Sigmoid colon (tissue), 7 donors: ENCODE results near the gene PLG. TPM values are rescaled to one million over a fixed set of nuclear protein-coding genes. Genes with fewer than 3 reads are reported as not detected.
A peak's percentile ranks its signal among the peaks of the same experiment; 100 is the strongest.

Experiments
- DNase-seq: peaks from one replicate; pipeline ENCODE4 v3.0.0-alpha.2; 2019
- H3K27ac ChIP-seq, 4 donors: fragments of 200-600 bp; sonication (generic); one replicate each; pipeline ENCODE4 v1.5.1; 2016 to 2019; ENCODE audit warnings: mild to moderate bottlenecking in 1 of 4
- H3K27me3 ChIP-seq, 3 donors: fragments of 200-600 bp; sonication (generic); one replicate each; pipeline ENCODE4 v1.5.1; 2019; ENCODE audit warnings: mild to moderate bottlenecking in 1 of 3
- H3K36me3 ChIP-seq, 4 donors: fragments of 200-600 bp; sonication (generic); one replicate each; pipeline ENCODE4 v1.5.1; 2016 to 2019
- H3K4me1 ChIP-seq, 4 donors: fragments of 200-600 bp; sonication (generic); one replicate each; pipeline ENCODE4 v1.5.1; 2017 to 2019
- H3K4me3 ChIP-seq, 4 donors: fragments of 200-600 bp; sonication (generic); one replicate each; pipeline ENCODE4 v1.5.1; 2017 to 2019; ENCODE audit warnings: mild to moderate bottlenecking in 2 of 4, moderate library complexity in 1 of 4
- H3K9me3 ChIP-seq, 4 donors: fragments of 200-600 bp in 3 of 4; sonication (generic) in 3 of 4; one replicate each; pipeline versions ENCODE4 v1.5.1 to v1.6.1; 2013 to 2019
- EP300 ChIP-seq, 4 donors: sonication (generic); formaldehyde crosslinking; IDR thresholded peaks; one replicate each; pipeline ENCODE4 v1.6.1; 2017; ENCODE audit warnings: antibody characterized with exemption in 4 of 4
- POLR2A ChIP-seq, 2 donors: fragments of 450-650 bp; IDR thresholded peaks; one replicate each; pipeline ENCODE4 v1.6.1; 2016; ENCODE audit warnings: antibody characterized with exemption in 2 of 2, mild to moderate bottlenecking in 2 of 2, moderate library complexity in 2 of 2
- POLR2AphosphoS5 ChIP-seq, 4 donors: sonication (generic); formaldehyde crosslinking; IDR thresholded peaks; one replicate each; pipeline ENCODE4 v1.6.1; 2017; ENCODE audit warnings: antibody characterized with exemption in 4 of 4
- whole genome bisulfite sequencing, 2 donors: extraction: QIAGEN DNeasy Blood & Tissue Kit; methylation state at CpG; one replicate each; pipeline ENCODE4 v1.1.7; 2013; 5-methylcytosine and 5-hydroxymethylcytosine counted together
- intact Hi-C: fragments of 100-400 bp; cut with DNase I; formaldehyde crosslinking; loops from one replicate; pipeline ENCODE4 v1.15.1; 2023
- polyA plus RNA-seq, 3 donors: library from polyadenylated mRNA; stranded (reverse); fragments of 200-250 nt; gene quantifications; one replicate each; pipeline ENCODE4 v1.2.3, GENCODE V29; 2013
- total RNA-seq, 4 donors: library from RNA; depleted of rRNA; stranded (reverse); fragments of >200 nt; gene quantifications; one replicate each; pipeline ENCODE4 v1.1.0, GENCODE V29; 2016
- TF ChIP-seq, protein P1 (sequence below), 4 experiments: fragments of 450-650 bp in 3 of 4; fragments of 200-600 bp in 1 of 4; IDR thresholded peaks; one replicate each; pipeline ENCODE4 v1.5.1; 2016 to 2019; ENCODE audit warnings: antibody characterized with exemption in 4 of 4, mild to moderate bottlenecking in 3 of 4, moderate library complexity in 2 of 4
- donor health status: healthy with polysubstance abuse.
- donor health status: Bipolar disorder and iron deficiency.
- donor health status: healthy.

Gene PLG
- total and polyA plus RNA-seq, 7 donors, result 0.04 TPM; not detected in 6

DNA sequence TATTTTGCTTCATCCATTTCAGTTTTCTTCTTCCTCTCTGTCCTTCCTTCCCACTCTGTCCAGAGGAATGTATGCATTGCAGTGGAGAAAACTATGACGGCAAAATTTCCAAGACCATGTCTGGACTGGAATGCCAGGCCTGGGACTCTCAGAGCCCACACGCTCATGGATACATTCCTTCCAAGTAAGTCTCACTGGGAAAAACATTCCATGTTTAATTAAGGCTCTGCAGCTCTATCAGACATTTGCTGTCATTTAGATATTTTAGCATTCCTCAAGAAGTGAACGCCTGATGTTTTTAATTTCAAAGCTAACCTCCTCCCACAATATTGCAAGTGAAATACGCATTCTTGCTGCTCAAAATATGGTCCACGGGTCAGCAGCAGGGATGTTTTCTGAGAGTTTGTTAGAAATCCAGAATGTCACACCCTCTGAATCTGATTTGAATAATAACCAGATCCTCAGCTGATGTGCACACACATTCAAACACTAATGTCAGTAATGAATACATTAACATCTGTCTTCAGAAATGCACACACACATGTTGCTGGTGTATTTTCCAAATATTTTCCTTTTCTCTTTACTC lies 12.8 kb downstream of the PLG start:
- peaks cover 0 to 8% (median 0%) of the 10 kb centered on the region in 4 donors for H3K4me1 ChIP-seq
- 85 to 87% methylated on average over 5 of the region's 5 CpGs for WGBS, 2 donors
- intact Hi-C loops, result no loop called here
- DNase-seq, result no peak
- H3K4me3 ChIP-seq, result no peak overlapping the region
- no peak for TF ChIP-seq EP300 (IDR thresholded peaks at IDR 0.05)
- TF ChIP-seq POLR2AphosphoS5 (IDR thresholded peaks at IDR 0.05), result no peak
- TF ChIP-seq, protein P1, sequence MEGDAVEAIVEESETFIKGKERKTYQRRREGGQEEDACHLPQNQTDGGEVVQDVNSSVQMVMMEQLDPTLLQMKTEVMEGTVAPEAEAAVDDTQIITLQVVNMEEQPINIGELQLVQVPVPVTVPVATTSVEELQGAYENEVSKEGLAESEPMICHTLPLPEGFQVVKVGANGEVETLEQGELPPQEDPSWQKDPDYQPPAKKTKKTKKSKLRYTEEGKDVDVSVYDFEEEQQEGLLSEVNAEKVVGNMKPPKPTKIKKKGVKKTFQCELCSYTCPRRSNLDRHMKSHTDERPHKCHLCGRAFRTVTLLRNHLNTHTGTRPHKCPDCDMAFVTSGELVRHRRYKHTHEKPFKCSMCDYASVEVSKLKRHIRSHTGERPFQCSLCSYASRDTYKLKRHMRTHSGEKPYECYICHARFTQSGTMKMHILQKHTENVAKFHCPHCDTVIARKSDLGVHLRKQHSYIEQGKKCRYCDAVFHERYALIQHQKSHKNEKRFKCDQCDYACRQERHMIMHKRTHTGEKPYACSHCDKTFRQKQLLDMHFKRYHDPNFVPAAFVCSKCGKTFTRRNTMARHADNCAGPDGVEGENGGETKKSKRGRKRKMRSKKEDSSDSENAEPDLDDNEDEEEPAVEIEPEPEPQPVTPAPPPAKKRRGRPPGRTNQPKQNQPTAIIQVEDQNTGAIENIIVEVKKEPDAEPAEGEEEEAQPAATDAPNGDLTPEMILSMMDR (IDR thresholded peaks at IDR 0.05), result no peak
- no peak overlapping the region for H3K27ac ChIP-seq
- H3K36me3 ChIP-seq, result no peaks in the 10 kb centered on the region
- no peaks in the 10 kb centered on the region for H3K27me3 ChIP-seq
- no peaks in the 10 kb centered on the region for H3K9me3 ChIP-seq

DNA sequence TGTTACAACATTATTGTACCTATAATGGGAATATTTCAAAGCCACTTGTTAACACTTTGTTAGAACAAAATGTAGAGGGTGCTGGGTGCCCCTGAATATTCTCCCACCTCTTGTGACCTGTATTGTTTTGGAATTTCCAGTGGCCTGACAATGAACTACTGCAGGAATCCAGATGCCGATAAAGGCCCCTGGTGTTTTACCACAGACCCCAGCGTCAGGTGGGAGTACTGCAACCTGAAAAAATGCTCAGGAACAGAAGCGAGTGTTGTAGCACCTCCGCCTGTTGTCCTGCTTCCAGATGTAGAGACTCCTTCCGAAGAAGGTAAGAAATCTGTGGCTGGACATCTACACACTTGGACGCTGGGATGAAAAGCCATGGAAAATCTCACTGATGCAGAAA lies 28.9 kb downstream of the PLG start:
- WGBS, 2 donors, result 49 to 54% methylated on average over 6 of the region's 6 CpGs
- DNase-seq, result no peak
- intact Hi-C loops, result loop anchor here (5.0 kb wide), 1 partner anchor 641 kb away; no protein-coding TSS in a partner anchor
- H3K9me3 ChIP-seq, result no peaks in the 10 kb centered on the region
- TF ChIP-seq EP300 (IDR thresholded peaks at IDR 0.05), result no peak
- no peak for TF ChIP-seq POLR2AphosphoS5 (IDR thresholded peaks at IDR 0.05)
- no peak for TF ChIP-seq POLR2A (IDR thresholded peaks at IDR 0.05)
- TF ChIP-seq, protein P1 (IDR thresholded peaks at IDR 0.05), result no peak
- H3K4me1 ChIP-seq, result no peaks in the 10 kb centered on the region
- H3K36me3 ChIP-seq, result no peaks in the 10 kb centered on the region
- H3K27me3 ChIP-seq, result no peaks in the 10 kb centered on the region
- H3K27ac ChIP-seq, result no peak overlapping the region
- no peak overlapping the region for H3K4me3 ChIP-seq

DNA sequence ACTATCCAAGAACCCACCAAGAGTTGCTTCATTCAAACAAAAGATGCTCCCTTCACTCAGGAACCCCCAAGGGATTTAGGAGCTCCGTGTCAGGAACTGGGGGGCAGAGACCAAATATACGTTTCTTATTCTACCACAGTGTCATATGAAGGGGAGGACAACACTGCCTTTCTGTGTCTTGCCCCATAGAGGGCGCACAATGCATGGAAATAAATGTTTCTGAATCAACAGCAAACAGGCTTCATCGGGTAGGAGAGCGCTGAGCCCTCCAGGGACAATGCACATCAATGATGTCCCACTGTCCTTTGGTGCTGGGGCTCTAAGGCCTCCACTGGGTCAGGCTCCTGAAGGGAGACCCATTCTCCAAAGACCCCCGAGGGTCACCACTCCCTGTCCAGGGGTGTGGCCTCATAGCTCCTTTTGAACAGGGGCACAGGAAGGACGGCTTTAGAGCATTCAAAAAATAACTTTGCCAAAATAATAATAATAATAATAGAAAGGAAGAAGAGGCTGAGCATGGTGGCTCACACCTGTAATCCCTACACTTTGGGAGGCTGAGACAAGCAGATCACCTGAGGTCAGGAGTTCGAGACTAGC lies 31.1 kb downstream of the PLG start:
- Histone ChIP-seq H3K9me3 (no peaks in the 10 kb centered on the region), H3K27ac (no peak overlapping the region), H3K36me3 (no peaks in the 10 kb centered on the region), H3K27me3 (no peaks in the 10 kb centered on the region), H3K4me3 (no peak overlapping the region), H3K4me1 (no peaks in the 10 kb centered on the region)
- intact Hi-C loops, result loop anchor here (2.0 to 5.0 kb wide), 2 partner anchors 34 to 639 kb away; no protein-coding TSS in a partner anchor
- 23 to 30% methylated on average over 8 of the region's 8 CpGs for WGBS, 2 donors
- no peak for TF ChIP-seq POLR2AphosphoS5 (IDR thresholded peaks at IDR 0.05)
- no peak for TF ChIP-seq EP300 (IDR thresholded peaks at IDR 0.05)
- TF ChIP-seq POLR2A (IDR thresholded peaks at IDR 0.05), result no peak
- TF ChIP-seq, protein P1 (IDR thresholded peaks at IDR 0.05), result peak; percentile 21 to 44 (median 40)
- no peak for DNase-seq

DNA sequence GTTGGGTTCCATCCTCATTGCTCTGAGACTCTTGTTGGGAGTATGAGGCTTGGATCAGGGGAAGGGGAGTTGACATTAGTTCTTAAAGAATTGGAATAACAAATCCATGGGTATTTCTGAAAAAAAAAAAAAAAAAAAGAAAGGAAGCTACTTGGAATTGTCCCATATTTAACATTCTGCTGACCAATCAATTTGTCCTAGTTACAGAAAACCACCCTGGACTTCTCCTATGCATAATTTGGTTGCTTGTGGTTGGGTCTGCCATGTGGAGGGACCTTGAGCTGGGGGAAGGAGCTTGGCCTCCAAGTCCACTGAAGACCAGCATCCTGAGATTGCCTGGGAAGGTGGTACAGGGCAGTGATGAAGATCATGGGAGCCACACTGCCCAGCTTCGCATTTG lies 32.6 kb downstream of the PLG start:
- DNase-seq, result no peak
- no peaks in the 10 kb centered on the region for H3K36me3 ChIP-seq
- intact Hi-C loops, result loop anchor here (5.0 kb wide), 1 partner anchor 638 kb away; no protein-coding TSS in a partner anchor
- H3K27ac ChIP-seq, result no peak overlapping the region
- no peak overlapping the region for H3K4me3 ChIP-seq
- no peaks in the 10 kb centered on the region for H3K9me3 ChIP-seq
- TF ChIP-seq, protein P1 (IDR thresholded peaks at IDR 0.05), result no peak
- TF ChIP-seq EP300 (IDR thresholded peaks at IDR 0.05) (no peak), POLR2A (IDR thresholded peaks at IDR 0.05) (no peak), POLR2AphosphoS5 (IDR thresholded peaks at IDR 0.05) (no peak)
- WGBS, 2 donors, result 93 to 95% methylated on average over 1 of the region's 1 CpG
- no peaks in the 10 kb centered on the region for H3K27me3 ChIP-seq
- H3K4me1 ChIP-seq, result no peaks in the 10 kb centered on the region
